Tibial nerve (tissue), 4 donors: ENCODE results near the gene ICE1. TPM values are rescaled to one million over a fixed set of nuclear protein-coding genes. Genes with fewer than 3 reads are reported as not detected.

Experiments
- DNase-seq, 2 donors: peaks; one replicate each; pipeline ENCODE4 v3.0.0-alpha.2; 2019; ENCODE audit warnings: low spot score in 2 of 2
- H3K27ac ChIP-seq, 4 donors: fragments of 200-600 bp; sonication (generic) in 3 of 4; one replicate each; pipeline ENCODE4 v1.5.1; 2017 to 2019; ENCODE audit warnings: mild to moderate bottlenecking in 1 of 4
- H3K27me3 ChIP-seq, 2 donors: fragments of 200-600 bp; sonication (generic) in 1 of 2; one replicate each; pipeline versions ENCODE4 v1.5.1 to v1.6.0; 2017 to 2019
- H3K36me3 ChIP-seq, 3 donors: fragments of 200-600 bp; sonication (generic); one replicate each; pipeline ENCODE4 v1.5.1; 2018 to 2019
- H3K4me1 ChIP-seq, 4 donors: fragments of 200-600 bp; sonication (generic) in 3 of 4; one replicate each; pipeline ENCODE4 v1.5.1; 2017 to 2019
- H3K4me3 ChIP-seq, 4 donors: fragments of 200-600 bp; sonication (generic) in 3 of 4; one replicate each; pipeline ENCODE4 v1.5.1; 2017 to 2019; ENCODE audit warnings: mild to moderate bottlenecking in 1 of 4, moderate library complexity in 1 of 4
- H3K9me3 ChIP-seq, 4 donors: fragments of 200-600 bp; sonication (generic) in 3 of 4; one replicate each; pipeline ENCODE4 v1.5.1; 2017 to 2019
- EP300 ChIP-seq, 2 donors: sonication (generic); formaldehyde crosslinking; IDR thresholded peaks; one replicate each; pipeline ENCODE4 v1.6.1; 2017; ENCODE audit warnings: antibody characterized with exemption in 2 of 2, mild to moderate bottlenecking in 1 of 2
- POLR2A ChIP-seq, 2 donors: fragments of 450-650 bp; IDR thresholded peaks; one replicate each; pipeline ENCODE4 v1.6.1; 2017; ENCODE audit warnings: antibody characterized with exemption in 2 of 2, mild to moderate bottlenecking in 2 of 2, moderate library complexity in 2 of 2
- WGBS, 2 donors: methylation state at CpG; one replicate each; pipeline ENCODE4 v1.1.5; 2018; 5-methylcytosine and 5-hydroxymethylcytosine counted together
- total RNA-seq, 4 donors: library from RNA; depleted of rRNA; stranded (reverse); fragments of >200 nt; gene quantifications; one replicate each; pipeline ENCODE4 v1.1.0, GENCODE V29; 2016
- TF ChIP-seq, protein P1 (sequence below), 5 experiments: fragments of 200-600 bp in 3 of 5; fragments of 450-650 bp in 2 of 5; sonication (generic) in 3 of 5; IDR thresholded peaks; one replicate each; pipeline ENCODE4 v1.5.1; 2016 to 2019; ENCODE audit warnings: antibody characterized with exemption in 5 of 5, mild to moderate bottlenecking in 3 of 5, moderate library complexity in 2 of 5

The ICE1 gene
- total RNA-seq, 4 donors from 2014 or later: 30.9 to 37.5 (median 33.7) TPM

DNA sequence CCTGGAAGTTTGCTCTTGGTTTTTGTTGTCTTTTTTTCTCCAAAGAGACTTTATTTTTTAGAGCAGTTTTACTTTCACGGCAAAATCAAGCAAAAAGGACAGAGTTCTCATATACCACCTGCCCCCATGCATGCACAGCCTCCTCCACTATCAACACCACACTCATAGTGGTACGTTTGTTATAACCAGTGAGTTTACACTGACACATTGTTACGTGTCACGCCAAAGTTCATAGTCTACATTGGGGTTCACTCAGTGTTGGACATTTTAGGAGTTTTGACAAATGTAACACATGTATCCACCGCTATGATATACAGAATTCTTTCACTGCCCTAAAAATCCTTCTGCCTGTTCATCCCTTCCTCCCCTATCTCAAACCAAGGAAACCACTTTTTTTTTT is 7.5 kb upstream of the ICE1 start:
- TF ChIP-seq, protein P1, sequence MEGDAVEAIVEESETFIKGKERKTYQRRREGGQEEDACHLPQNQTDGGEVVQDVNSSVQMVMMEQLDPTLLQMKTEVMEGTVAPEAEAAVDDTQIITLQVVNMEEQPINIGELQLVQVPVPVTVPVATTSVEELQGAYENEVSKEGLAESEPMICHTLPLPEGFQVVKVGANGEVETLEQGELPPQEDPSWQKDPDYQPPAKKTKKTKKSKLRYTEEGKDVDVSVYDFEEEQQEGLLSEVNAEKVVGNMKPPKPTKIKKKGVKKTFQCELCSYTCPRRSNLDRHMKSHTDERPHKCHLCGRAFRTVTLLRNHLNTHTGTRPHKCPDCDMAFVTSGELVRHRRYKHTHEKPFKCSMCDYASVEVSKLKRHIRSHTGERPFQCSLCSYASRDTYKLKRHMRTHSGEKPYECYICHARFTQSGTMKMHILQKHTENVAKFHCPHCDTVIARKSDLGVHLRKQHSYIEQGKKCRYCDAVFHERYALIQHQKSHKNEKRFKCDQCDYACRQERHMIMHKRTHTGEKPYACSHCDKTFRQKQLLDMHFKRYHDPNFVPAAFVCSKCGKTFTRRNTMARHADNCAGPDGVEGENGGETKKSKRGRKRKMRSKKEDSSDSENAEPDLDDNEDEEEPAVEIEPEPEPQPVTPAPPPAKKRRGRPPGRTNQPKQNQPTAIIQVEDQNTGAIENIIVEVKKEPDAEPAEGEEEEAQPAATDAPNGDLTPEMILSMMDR (IDR thresholded peaks at IDR 0.05): no peak
- TF ChIP-seq EP300 (IDR thresholded peaks at IDR 0.05) (no peak), POLR2A (IDR thresholded peaks at IDR 0.05) (no peak)
- no peak overlapping the region for H3K4me3 ChIP-seq
- no peak for DNase-seq
- 88 to 90% methylated on average over 5 of the region's 5 CpGs for WGBS, 2 donors
- peaks cover 0 to 11% (median 0%) of the 10 kb centered on the region in 3 donors for H3K36me3 ChIP-seq
- H3K27ac ChIP-seq: no peak overlapping the region
- no peaks in the 10 kb centered on the region for H3K9me3 ChIP-seq
- no peaks in the 10 kb centered on the region for H3K27me3 ChIP-seq
- H3K4me1 ChIP-seq: peaks cover 0 to 9% (median 0%) of the 10 kb centered on the region in 4 donors

DNA sequence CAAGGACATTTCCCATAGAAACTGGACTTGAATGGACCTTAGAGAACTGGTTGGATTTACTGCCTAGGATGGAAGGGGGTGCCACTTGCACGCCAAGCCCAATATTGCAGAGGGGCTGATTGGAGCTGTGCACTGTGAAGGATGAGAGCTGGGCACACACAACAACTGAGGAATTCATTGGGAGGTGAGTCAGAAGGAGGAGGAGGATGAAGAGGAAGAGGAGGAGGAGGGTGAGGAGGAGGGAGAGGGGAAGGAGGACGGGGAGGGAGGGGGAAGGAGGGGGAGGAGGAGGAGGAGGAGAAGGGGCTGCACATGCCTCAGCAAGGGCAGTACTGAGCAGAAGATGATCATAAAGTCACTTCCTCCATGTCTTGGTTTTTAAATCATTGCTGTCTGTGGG is 5.7 kb upstream of the ICE1 start:
- Histone ChIP-seq H3K27ac (no peak overlapping the region), H3K4me1 (peaks cover 0 to 26% (median 9%) of the 10 kb centered on the region in 4 donors)

DNA sequence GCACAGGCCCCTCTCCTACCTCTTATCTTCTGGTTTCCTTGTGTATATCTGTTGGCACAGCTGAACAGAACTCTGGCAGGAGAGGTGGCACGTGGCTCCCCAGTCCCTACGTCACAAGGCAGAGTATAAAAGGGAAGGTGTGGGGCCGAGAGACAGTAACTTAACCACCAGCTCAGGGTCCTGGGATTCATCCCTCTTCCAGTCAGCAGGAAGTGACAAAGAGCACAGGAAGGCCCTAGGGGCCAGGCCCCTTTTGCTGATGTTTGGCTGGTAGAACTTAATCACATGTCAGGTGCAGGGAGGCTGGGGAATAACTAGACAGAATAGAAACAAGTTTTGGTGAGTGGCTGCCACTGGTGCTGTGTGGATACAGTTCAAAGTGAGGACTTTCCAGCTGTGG is 4.5 kb upstream of the ICE1 start:
- H3K36me3 ChIP-seq: peaks cover 0 to 11% (median 0%) of the 10 kb centered on the region in 3 donors
- WGBS, 2 donors: 83 to 90% methylated on average over 2 to 3 of the region's 3 CpGs
- H3K4me3 ChIP-seq: no peak overlapping the region
- no peak for DNase-seq
- H3K27me3 ChIP-seq: no peaks in the 10 kb centered on the region
- TF ChIP-seq EP300 (IDR thresholded peaks at IDR 0.05): no peak
- no peak for TF ChIP-seq POLR2A (IDR thresholded peaks at IDR 0.05)
- TF ChIP-seq, protein P1 (IDR thresholded peaks at IDR 0.05): no peak
- peaks cover 0 to 26% (median 9%) of the 10 kb centered on the region in 4 donors for H3K4me1 ChIP-seq
- H3K9me3 ChIP-seq: no peaks in the 10 kb centered on the region
- H3K27ac ChIP-seq: no peak overlapping the region

More for the DNA sequence above, 5.7 kb upstream of the ICE1 start:
- peaks cover 0 to 11% (median 0%) of the 10 kb centered on the region in 3 donors for H3K36me3 ChIP-seq
- H3K4me3 ChIP-seq: no peak overlapping the region
- 39 to 55% methylated on average over 2 of the region's 2 CpGs for WGBS, 2 donors
- H3K9me3 ChIP-seq: no peaks in the 10 kb centered on the region
- no peaks in the 10 kb centered on the region for H3K27me3 ChIP-seq
- TF ChIP-seq, protein P1 (IDR thresholded peaks at IDR 0.05): no peak
- TF ChIP-seq POLR2A (IDR thresholded peaks at IDR 0.05): no peak
- TF ChIP-seq EP300 (IDR thresholded peaks at IDR 0.05): no peak
- DNase-seq: no peak

DNA sequence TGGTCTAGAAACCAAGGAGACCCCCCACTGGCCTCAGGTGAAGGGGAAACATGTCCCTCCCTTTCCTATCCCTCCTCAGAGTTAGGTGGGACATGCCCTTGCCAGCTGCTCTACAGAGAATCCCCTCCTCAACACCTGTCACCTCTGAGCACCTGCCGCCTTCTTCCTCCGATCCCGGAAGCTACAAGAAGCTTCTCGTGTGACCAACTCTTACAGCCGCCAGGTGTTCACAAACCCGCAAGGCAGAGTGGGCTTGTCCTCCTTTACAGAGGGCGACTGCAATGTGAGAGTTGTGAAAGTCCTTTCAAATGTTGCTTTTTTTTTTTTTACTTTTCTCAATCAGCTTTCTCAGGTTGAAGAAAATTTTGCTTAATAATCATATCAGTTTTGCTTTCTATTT is 3.7 kb upstream of the ICE1 start:
- H3K9me3 ChIP-seq: no peaks in the 10 kb centered on the region
- no peak for DNase-seq
- no peaks in the 10 kb centered on the region for H3K27me3 ChIP-seq
- no peak overlapping the region for H3K4me3 ChIP-seq
- H3K4me1 ChIP-seq: peaks cover 0 to 34% (median 15%) of the 10 kb centered on the region in 4 donors
- peaks cover 0 to 11% (median 0%) of the 10 kb centered on the region in 3 donors for H3K36me3 ChIP-seq
- no peak overlapping the region for H3K27ac ChIP-seq
- TF ChIP-seq POLR2A (IDR thresholded peaks at IDR 0.05): no peak
- TF ChIP-seq, protein P1 (IDR thresholded peaks at IDR 0.05): no peak
- TF ChIP-seq EP300 (IDR thresholded peaks at IDR 0.05): no peak
- 88 to 90% methylated on average over 7 of the region's 7 CpGs for WGBS, 2 donors

DNA sequence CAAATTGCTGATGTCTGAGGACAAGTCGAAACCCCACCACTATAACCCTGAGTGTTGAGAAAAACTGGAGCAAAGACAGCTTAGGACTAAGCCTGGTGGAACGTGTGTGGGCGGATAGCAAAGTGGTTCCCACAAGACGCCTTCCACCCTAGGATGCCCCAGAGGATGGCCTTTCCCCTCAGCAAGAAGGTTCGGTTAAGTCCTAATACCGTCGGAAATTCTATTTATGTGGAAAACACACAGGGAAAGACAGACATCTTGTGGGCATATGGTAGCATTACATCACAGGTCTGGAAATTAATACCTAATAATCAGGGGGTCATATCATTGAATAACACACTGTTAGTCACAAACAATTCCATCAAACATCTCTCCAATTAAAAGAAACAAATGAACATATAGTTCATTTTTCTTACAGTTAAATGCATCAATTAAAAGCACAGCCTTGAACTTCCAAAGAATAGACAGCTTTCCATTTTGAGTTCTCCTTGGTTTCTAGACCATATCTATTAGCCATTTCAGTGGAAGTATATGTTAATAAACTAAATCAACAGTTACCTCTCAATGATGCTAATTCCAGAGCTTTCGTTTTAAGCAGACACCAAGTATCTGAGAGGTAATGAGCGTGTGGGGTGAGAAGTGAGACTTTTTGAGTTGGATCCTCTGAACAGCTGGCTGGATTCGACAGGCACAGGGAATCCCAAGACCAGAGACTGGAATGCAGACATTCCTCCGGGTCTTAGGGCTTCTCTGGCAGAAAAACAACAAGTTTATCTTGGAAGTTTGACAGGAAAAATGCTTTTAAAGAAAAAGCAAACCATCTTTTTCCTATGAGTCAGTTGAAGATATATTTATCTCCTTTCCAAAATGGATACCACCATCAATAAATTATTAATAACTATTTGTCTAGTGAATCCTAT is 2.9 kb upstream of the ICE1 start:
- H3K27me3 ChIP-seq: no peaks in the 10 kb centered on the region
- no peaks in the 10 kb centered on the region for H3K9me3 ChIP-seq
- peaks cover 0 to 11% (median 0%) of the 10 kb centered on the region in 3 donors for H3K36me3 ChIP-seq
- H3K4me3 ChIP-seq: no peak overlapping the region
- no peak for DNase-seq
- peak overlapping the region in 1 of 4 donors; percentile 15 for H3K27ac ChIP-seq
- TF ChIP-seq, protein P1 (IDR thresholded peaks at IDR 0.05): peak; percentile 61 to 85 (median 78)
- no peak for TF ChIP-seq POLR2A (IDR thresholded peaks at IDR 0.05)
- H3K4me1 ChIP-seq: peaks cover 0 to 41% (median 23%) of the 10 kb centered on the region in 4 donors
- WGBS, 2 donors: 16 to 23% methylated on average over 11 of the region's 11 CpGs
